ENCODE results near the gene SLC25A3. TPM values are rescaled to one million over a fixed set of nuclear protein-coding genes. Genes with fewer than 3 reads are reported as not detected.

The SLC25A3 gene
- total and polyA plus RNA-seq, 2 donors (not counting 1 experiment from before 2014, with no cell fraction given) = 276 to 304 TPM

DNA sequence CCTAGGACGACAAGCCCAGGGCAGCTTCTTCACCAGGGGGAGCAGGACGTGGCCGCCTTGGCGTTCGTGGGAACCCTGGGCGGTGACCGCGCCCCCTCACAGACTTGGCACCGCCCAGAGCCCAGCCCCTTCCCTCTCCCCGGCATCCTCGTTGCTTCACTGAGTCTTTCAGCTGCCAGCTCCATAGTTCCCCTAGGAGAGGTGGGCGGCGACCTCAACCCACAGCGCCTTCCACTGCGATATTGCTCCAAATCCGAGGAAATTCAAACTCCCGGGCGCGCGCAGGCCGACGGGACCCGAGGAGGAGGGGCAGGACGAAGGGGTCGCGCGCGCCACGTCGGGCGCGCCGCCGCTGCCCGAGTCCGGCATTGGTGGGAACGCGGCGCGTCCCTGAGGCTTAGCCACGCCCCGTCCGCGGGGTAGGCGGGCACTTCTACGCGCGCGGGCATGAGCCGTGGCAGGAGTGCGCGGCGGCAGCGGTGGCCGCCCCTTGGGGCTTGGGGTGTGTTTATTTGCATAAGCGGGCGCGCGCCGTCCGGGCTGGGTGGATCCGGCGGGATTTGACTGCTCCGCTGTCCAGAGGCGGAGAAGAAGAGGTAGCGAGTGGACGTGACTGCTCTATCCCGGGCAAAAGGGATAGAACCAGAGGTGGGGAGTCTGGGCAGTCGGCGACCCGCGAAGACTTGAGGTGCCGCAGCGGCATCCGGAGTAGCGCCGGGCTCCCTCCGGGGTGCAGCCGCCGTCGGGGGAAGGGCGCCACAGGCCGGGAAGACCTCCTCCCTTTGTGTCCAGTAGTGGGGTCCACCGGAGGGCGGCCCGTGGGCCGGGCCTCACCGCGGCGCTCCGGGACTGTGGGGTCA is 51.5 kb downstream of the SLC25A3 start, which contains the start of the genes APAF1 and IKBIP:
Gene APAF1 (plus strand): TSS at position 579 of the 860 bp plus-strand sequence. CDS start 3,070 bp downstream, outside the sequence.
Gene IKBIP (minus strand): TSS at position 77 of the 860 bp plus-strand sequence. CDS start 87 bp downstream, outside the sequence.
- H3K27ac Mint-ChIP-seq = peak within 1 kb of the TSS; percentile 98
- Histone ChIP-seq H3K9me3 (ENCODE audit: control extremely low read depth in 1 of 3, control insufficient read depth in 2 of 3, insufficient read depth in 1 of 3, low read length in 2 of 3) (no peaks in the 10 kb centered on the region), H3K79me2 (ENCODE audit: control insufficient read depth, insufficient read depth, low read length) (peaks cover 65% of the 10 kb centered on the region), H3K4me3 (ENCODE audit: control extremely low read depth in 1 of 5, extremely low read depth in 1 of 5, insufficient read depth in 1 of 5, low read depth in 2 of 5, low read length in 4 of 5) (peak within 1 kb of the TSS; percentile 84 to 99 (median 92)), H4K20me1 (ENCODE audit: control insufficient read depth, insufficient read depth, low read length, poor library complexity, severe bottlenecking) (no peaks in the 10 kb centered on the region), H3K27ac (ENCODE audit: low read length in 2 of 2) (peak within 1 kb of the TSS; percentile 77 to 84), H3K4me1 (ENCODE audit: control insufficient read depth in 2 of 2, insufficient read depth in 2 of 2, low read length in 2 of 2) (peaks cover 13 to 14% of the 10 kb centered on the region in 2 donors), H3K27me3 (replicated peaks in 1 of 4; ENCODE audit: control extremely low read depth in 1 of 4, control insufficient read depth in 3 of 4, insufficient read depth in 4 of 4, low read length in 3 of 4) (no peaks in the 10 kb centered on the region), H3K36me3 (replicated peaks in 1 of 2; ENCODE audit: control extremely low read depth in 1 of 2, control insufficient read depth in 1 of 2, extremely low read depth in 1 of 2, insufficient read depth in 2 of 2, low read length in 1 of 2) (peaks cover 7 to 10% of the 10 kb centered on the region in 2 experiments), H3K4me2 (replicated peaks; ENCODE audit: low read depth, low read length, poor library complexity, severe bottlenecking) (peak within 1 kb of the TSS; percentile 95), H3K9ac (ENCODE audit: low read length) (peak within 1 kb of the TSS; percentile 89), H2AFZ (ENCODE audit: insufficient read depth, low read depth, low read length, poor library complexity, severe bottlenecking) (peak within 1 kb of the TSS; percentile 95)
- peak within 1 kb of the TSS; percentile 96 for H3K4me3 Mint-ChIP-seq
- no peaks in the 10 kb centered on the region for H3K27me3 Mint-ChIP-seq
- H3K9me3 Mint-ChIP-seq (ENCODE audit: insufficient read depth) = no peaks in the 10 kb centered on the region
- DNase-seq = peak; percentile 98
- under 1% methylated on average over 91 of the region's 91 CpGs for WGBS (ENCODE audit: insufficient coverage)
- ATAC-seq (ENCODE audit: low read depth) = peak; percentile 88
- intact Hi-C loops (cut with micrococcal nuclease) = loop anchor here (1.0 to 2.0 kb wide), 9 partner anchors 9 to 1738 kb away; partner anchors contain the start of genes BLTP3B, NEDD1 and SLC25A3
- ChIA-PET POLR2A (interaction anchor here (0.6 to 3.2 kb wide), 5 partner anchors 32 to 130 kb away, joined by 3 to 21 read pairs (median 3); partner anchors contain the start of genes SLC25A3 and TMPO), CTCF (interaction anchor here (1.1 to 4.9 kb wide), 5 partner anchors 18 to 78 kb away, joined by 3 to 29 read pairs (median 5); partner anchors contain the start of gene SLC25A3)
- peaks cover 23% of the 10 kb centered on the region for H3K4me1 Mint-ChIP-seq
- no peak for TF ChIP-seq EZH2 (IDR thresholded peaks at IDR 0.05; ENCODE audit: borderline replicate concordance, insufficient read depth, low read depth, low read length, poor library complexity, severe bottlenecking)
- TF ChIP-seq, protein P1, sequence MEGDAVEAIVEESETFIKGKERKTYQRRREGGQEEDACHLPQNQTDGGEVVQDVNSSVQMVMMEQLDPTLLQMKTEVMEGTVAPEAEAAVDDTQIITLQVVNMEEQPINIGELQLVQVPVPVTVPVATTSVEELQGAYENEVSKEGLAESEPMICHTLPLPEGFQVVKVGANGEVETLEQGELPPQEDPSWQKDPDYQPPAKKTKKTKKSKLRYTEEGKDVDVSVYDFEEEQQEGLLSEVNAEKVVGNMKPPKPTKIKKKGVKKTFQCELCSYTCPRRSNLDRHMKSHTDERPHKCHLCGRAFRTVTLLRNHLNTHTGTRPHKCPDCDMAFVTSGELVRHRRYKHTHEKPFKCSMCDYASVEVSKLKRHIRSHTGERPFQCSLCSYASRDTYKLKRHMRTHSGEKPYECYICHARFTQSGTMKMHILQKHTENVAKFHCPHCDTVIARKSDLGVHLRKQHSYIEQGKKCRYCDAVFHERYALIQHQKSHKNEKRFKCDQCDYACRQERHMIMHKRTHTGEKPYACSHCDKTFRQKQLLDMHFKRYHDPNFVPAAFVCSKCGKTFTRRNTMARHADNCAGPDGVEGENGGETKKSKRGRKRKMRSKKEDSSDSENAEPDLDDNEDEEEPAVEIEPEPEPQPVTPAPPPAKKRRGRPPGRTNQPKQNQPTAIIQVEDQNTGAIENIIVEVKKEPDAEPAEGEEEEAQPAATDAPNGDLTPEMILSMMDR (IDR thresholded peaks at IDR 0.05) = peak; percentile 1
